ENCODE data around the gene DAD1. TPM values are rescaled to one million over a fixed set of nuclear protein-coding genes. Genes with fewer than 3 reads are reported as not detected.
"Not testable (repeated sequence)": the region's sequence is repeated elsewhere in the genome, so short reads cannot be mapped to it uniquely, and the experiment has no call there.

Gene DAD1
- total RNA-seq, 2 experiments from 2014 or later: 265 to 302 TPM

- no peaks in the 10 kb centered on the region for H3K9me3 Mint-ChIP-seq (ENCODE audit: low read depth)
- ChIA-PET POLR2A (interaction anchor here (0.7 to 3.2 kb wide), 11 partner anchors 9 to 655 kb away, joined by 3 to 26 read pairs (median 4); partner anchors contain the start of genes DAD1 and OXA1L), CTCF (interaction anchor here (0.6 to 16.1 kb wide), 64 partner anchors 8 to 835 kb away, joined by 3 to 342 read pairs (median 7); partner anchors contain the start of genes ABHD4, AJUBA, DAD1 and LRP10)
- H3K4me1 Mint-ChIP-seq: peaks cover 83% of the 10 kb centered on the region
- H3K4me3 Mint-ChIP-seq: peak overlapping the region; percentile 90
- no peak for ATAC-seq
- H3K27ac Mint-ChIP-seq: peak overlapping the region; percentile 100
- no peak for DNase-seq
- peaks cover 80% of the 10 kb centered on the region for H3K36me3 Mint-ChIP-seq (ENCODE audit: low read depth)
- intact Hi-C loops (cut with DNase I, micrococcal nuclease): loop anchor here in 1 of 2 experiments (5.0 kb wide), 1 partner anchor 37 kb away; no protein-coding TSS in a partner anchor
- H3K27me3 Mint-ChIP-seq: no peaks in the 10 kb centered on the region
These were observed 19.8 kb downstream of the DAD1 start for GRCh38 chr14:22569106-22569736.

GRCh38 chr14:22567437-22567836 is 21.6 kb downstream of the DAD1 start:
- ATAC-seq (peak; percentile 13), DNase-seq (no peak)
- POLR2A ChIA-PET: interaction anchor here (0.5 to 5.0 kb wide), 6 partner anchors 9 to 152 kb away, joined by 3 to 34 read pairs (median 4); no protein-coding TSS in a partner anchor
- CTCF ChIA-PET: interaction anchor here (0.6 to 16.1 kb wide), 18 partner anchors 7 to 929 kb away, joined by 3 to 342 read pairs (median 4); partner anchors contain the start of genes ABHD4 and DAD1
- no peaks in the 10 kb centered on the region for H3K9me3 Mint-ChIP-seq (ENCODE audit: low read depth)
- peak overlapping the region; percentile 69 for H3K4me3 Mint-ChIP-seq
- peak overlapping the region; percentile 100 for H3K27ac Mint-ChIP-seq
- H3K27me3 Mint-ChIP-seq: no peaks in the 10 kb centered on the region
- peaks cover 80% of the 10 kb centered on the region for H3K36me3 Mint-ChIP-seq (ENCODE audit: low read depth)
- intact Hi-C loops (cut with DNase I, micrococcal nuclease): loop anchor here in 1 of 2 experiments (5.0 kb wide), 1 partner anchor 35 kb away; no protein-coding TSS in a partner anchor
- H3K4me1 Mint-ChIP-seq: peaks cover 84% of the 10 kb centered on the region

GRCh38 chr14:22566845-22567244 is 22.2 kb downstream of the DAD1 start:
- no peak for DNase-seq
- Mint-ChIP-seq H3K27ac (peak overlapping the region; percentile 100), H3K27me3 (no peaks in the 10 kb centered on the region), H3K4me1 (peaks cover 85% of the 10 kb centered on the region), H3K9me3 (ENCODE audit: low read depth) (no peaks in the 10 kb centered on the region), H3K4me3 (peak overlapping the region; percentile 69), H3K36me3 (ENCODE audit: low read depth) (peaks cover 75% of the 10 kb centered on the region)
- peak; percentile 7 for ATAC-seq
- POLR2A ChIA-PET: interaction anchor here (1.0 to 5.0 kb wide), 5 partner anchors 9 to 59 kb away, joined by 3 to 34 read pairs (median 4); no protein-coding TSS in a partner anchor
- CTCF ChIA-PET: interaction anchor here (0.7 to 16.1 kb wide), 17 partner anchors 6 to 578 kb away, joined by 3 to 342 read pairs (median 4); partner anchors contain the start of genes ABHD4 and DAD1
- intact Hi-C loops (cut with DNase I, micrococcal nuclease): loop anchor here in 1 of 2 experiments (5.0 kb wide), 1 partner anchor 35 kb away; no protein-coding TSS in a partner anchor

GRCh38 chr14:22566266-22566665 is 22.8 kb downstream of the DAD1 start:
- CTCF ChIA-PET: interaction anchor here (0.6 to 16.1 kb wide), 16 partner anchors 6 to 715 kb away, joined by 3 to 342 read pairs (median 4); partner anchors contain the start of genes ABHD4 and DAD1

GRCh38 chr14:22565391-22565945 is 23.6 kb downstream of the DAD1 start:
- CTCF ChIA-PET: interaction anchor here (0.5 to 16.1 kb wide), 17 partner anchors 11 to 714 kb away, joined by 3 to 342 read pairs (median 7); partner anchors contain the start of genes ABHD4, DAD1 and OXA1L
- Mint-ChIP-seq H3K27me3 (no peaks in the 10 kb centered on the region), H3K4me1 (peaks cover 95% of the 10 kb centered on the region), H3K9me3 (ENCODE audit: low read depth) (no peaks in the 10 kb centered on the region), H3K27ac (peak overlapping the region; percentile 100), H3K4me3 (peak overlapping the region; percentile 69), H3K36me3 (ENCODE audit: low read depth) (peaks cover 68% of the 10 kb centered on the region)
- intact Hi-C loops (cut with DNase I, micrococcal nuclease): loop anchor here in 1 of 2 experiments (5.0 kb wide), 1 partner anchor 33 kb away; no protein-coding TSS in a partner anchor
- POLR2A ChIA-PET: interaction anchor here (0.6 to 5.0 kb wide), 3 partner anchors 10 to 306 kb away, joined by 5 to 34 read pairs (median 7); no protein-coding TSS in a partner anchor
- ATAC-seq (no peak), DNase-seq (no peak)

More at GRCh38 chr14:22566266-22566665, 22.8 kb downstream of the DAD1 start:
- ATAC-seq; H3K9me3 Mint-ChIP-seq (ENCODE audit: low read depth); H3K27me3 Mint-ChIP-seq: not testable (repeated sequence)
- intact Hi-C loops (cut with DNase I, micrococcal nuclease): loop anchor here in 1 of 2 experiments (5.0 kb wide), 1 partner anchor 34 kb away; no protein-coding TSS in a partner anchor
- Mint-ChIP-seq H3K27ac (peak overlapping the region; percentile 100), H3K4me3 (peak overlapping the region; percentile 69), H3K36me3 (ENCODE audit: low read depth) (peaks cover 72% of the 10 kb centered on the region), H3K4me1 (peaks cover 90% of the 10 kb centered on the region)
- POLR2A ChIA-PET: interaction anchor here (0.6 to 5.0 kb wide), 4 partner anchors 11 to 305 kb away, joined by 4 to 34 read pairs (median 6); no protein-coding TSS in a partner anchor
- peak; percentile 39 for DNase-seq

GRCh38 chr14:22564463-22564862 is 24.6 kb downstream of the DAD1 start:
- ATAC-seq (no peak), DNase-seq (no peak)
- no peaks in the 10 kb centered on the region for H3K27me3 Mint-ChIP-seq
- intact Hi-C loops (cut with DNase I, micrococcal nuclease): no loop called here
- H3K4me3 Mint-ChIP-seq: peak overlapping the region; percentile 69
- POLR2A ChIA-PET: interaction anchor here (0.6 to 5.0 kb wide), 5 partner anchors 9 to 202 kb away, joined by 3 to 34 read pairs (median 6); partner anchors contain the start of gene DAD1
- peaks cover 98% of the 10 kb centered on the region for H3K4me1 Mint-ChIP-seq
- peak overlapping the region; percentile 100 for H3K27ac Mint-ChIP-seq
- no peaks in the 10 kb centered on the region for H3K9me3 Mint-ChIP-seq (ENCODE audit: low read depth)
- H3K36me3 Mint-ChIP-seq (ENCODE audit: low read depth): peaks cover 66% of the 10 kb centered on the region
- CTCF ChIA-PET: interaction anchor here (0.6 to 16.1 kb wide), 15 partner anchors 10 to 816 kb away, joined by 3 to 342 read pairs (median 5); partner anchors contain the start of genes ABHD4 and DAD1

- POLR2A ChIA-PET: interaction anchor here (0.6 to 5.0 kb wide), 5 partner anchors 8 to 202 kb away, joined by 3 to 34 read pairs (median 6); partner anchors contain the start of gene DAD1
- intact Hi-C loops (cut with DNase I, micrococcal nuclease): no loop called here
- no peaks in the 10 kb centered on the region for H3K9me3 Mint-ChIP-seq (ENCODE audit: low read depth)
- peak overlapping the region; percentile 69 for H3K4me3 Mint-ChIP-seq
- peak overlapping the region; percentile 100 for H3K27ac Mint-ChIP-seq
- CTCF ChIA-PET: interaction anchor here (0.6 to 16.1 kb wide), 20 partner anchors 12 to 815 kb away, joined by 3 to 342 read pairs (median 5); partner anchors contain the start of genes ABHD4 and DAD1
- peak; percentile 44 for DNase-seq
- H3K27me3 Mint-ChIP-seq: no peaks in the 10 kb centered on the region
- H3K36me3 Mint-ChIP-seq (ENCODE audit: low read depth): peaks cover 65% of the 10 kb centered on the region
- ATAC-seq: peak; percentile 5
- peaks cover 98% of the 10 kb centered on the region for H3K4me1 Mint-ChIP-seq
These were observed 25.0 kb downstream of the DAD1 start for GRCh38 chr14:22563987-22564386.

- H3K4me1 Mint-ChIP-seq: peaks cover 95% of the 10 kb centered on the region
- peak overlapping the region; percentile 100 for H3K27ac Mint-ChIP-seq
- ChIA-PET CTCF (interaction anchor here (0.5 to 16.1 kb wide), 15 partner anchors 8 to 648 kb away, joined by 3 to 342 read pairs (median 3); partner anchors contain the start of genes ABHD4, AJUBA and DAD1), POLR2A (interaction anchor here (0.5 to 2.5 kb wide), 8 partner anchors 8 to 565 kb away, joined by 3 to 26 read pairs (median 8); partner anchors contain the start of gene DAD1)
- peaks cover 54% of the 10 kb centered on the region for H3K36me3 Mint-ChIP-seq (ENCODE audit: low read depth)
- H3K27me3 Mint-ChIP-seq: no peaks in the 10 kb centered on the region
- DNase-seq: peak; percentile 81
- peak overlapping the region; percentile 75 for H3K4me3 Mint-ChIP-seq
- intact Hi-C loops (cut with DNase I, micrococcal nuclease): loop anchor here in 1 of 2 experiments (1.0 kb wide), 1 partner anchor 8 kb away; no protein-coding TSS in a partner anchor
- H3K9me3 Mint-ChIP-seq (ENCODE audit: low read depth): no peaks in the 10 kb centered on the region
- ATAC-seq: peak; percentile 31
These were observed 27.1 kb downstream of the DAD1 start for GRCh38 chr14:22561661-22562579.

- Mint-ChIP-seq H3K4me1 (peaks cover 91% of the 10 kb centered on the region), H3K27ac (peak overlapping the region; percentile 100), H3K27me3 (no peaks in the 10 kb centered on the region), H3K9me3 (ENCODE audit: low read depth) (no peaks in the 10 kb centered on the region), H3K36me3 (ENCODE audit: low read depth) (peaks cover 52% of the 10 kb centered on the region), H3K4me3 (peak overlapping the region; percentile 75)
- DNase-seq (no peak), ATAC-seq (no peak)
- CTCF ChIA-PET: interaction anchor here (0.5 to 16.1 kb wide), 17 partner anchors 9 to 643 kb away, joined by 3 to 342 read pairs (median 4); partner anchors contain the start of genes ABHD4, AJUBA, DAD1 and OXA1L
- POLR2A ChIA-PET: interaction anchor here (0.6 to 2.5 kb wide), 11 partner anchors 8 to 567 kb away, joined by 3 to 26 read pairs (median 4); partner anchors contain the start of gene DAD1
- intact Hi-C loops (cut with DNase I, micrococcal nuclease): loop anchor here in 1 of 2 experiments (1.0 kb wide), 1 partner anchor 9 kb away; no protein-coding TSS in a partner anchor
These were observed 27.7 kb downstream of the DAD1 start for GRCh38 chr14:22561366-22561660.
